ENCODE results near the gene ELFN1.

DNA sequence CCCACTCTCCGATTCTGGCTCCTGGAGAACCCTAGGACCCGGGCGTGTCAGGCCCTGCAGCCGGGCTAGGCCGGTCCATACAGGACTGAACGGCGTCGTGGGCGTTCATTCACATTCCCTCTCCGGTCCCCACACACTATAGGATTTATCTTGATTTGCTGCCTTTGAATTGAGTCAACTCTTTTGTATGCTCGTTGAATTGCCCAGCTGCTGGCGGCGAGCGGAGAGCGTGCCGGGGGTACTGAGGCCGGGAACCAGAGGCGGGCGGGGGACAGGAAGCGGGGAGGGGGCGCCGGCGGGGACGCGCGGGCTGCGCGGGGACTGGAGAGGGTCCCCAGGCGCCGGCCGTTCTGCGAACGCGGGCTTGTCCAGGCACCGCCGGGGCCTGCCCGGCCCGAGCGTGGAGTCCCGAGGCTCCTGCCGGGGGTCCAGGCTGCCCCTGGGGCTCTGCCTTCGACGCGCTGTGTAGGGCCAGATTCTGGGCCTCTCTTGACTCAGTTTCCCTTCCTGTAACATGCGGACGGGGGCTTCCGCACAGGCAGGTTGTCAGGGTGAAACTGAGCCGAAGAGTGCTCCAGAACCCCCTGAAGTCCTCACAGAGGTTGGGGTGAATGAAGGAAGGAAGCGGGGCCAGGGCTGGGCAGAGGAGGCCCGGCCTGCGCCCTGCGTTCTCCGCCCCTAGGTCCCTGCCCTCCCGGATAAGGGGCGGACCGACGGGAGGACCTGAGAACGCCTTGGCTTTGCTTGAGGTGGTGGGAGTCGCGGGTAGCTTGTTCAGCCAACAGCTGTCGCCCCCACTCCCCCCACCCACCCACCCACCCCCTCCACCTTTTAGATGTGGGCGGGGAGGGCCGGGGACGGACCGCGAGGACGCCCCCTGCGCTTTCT, 769 bp upstream of the ELFN1 start:
- TF ChIP-seq, protein P1, sequence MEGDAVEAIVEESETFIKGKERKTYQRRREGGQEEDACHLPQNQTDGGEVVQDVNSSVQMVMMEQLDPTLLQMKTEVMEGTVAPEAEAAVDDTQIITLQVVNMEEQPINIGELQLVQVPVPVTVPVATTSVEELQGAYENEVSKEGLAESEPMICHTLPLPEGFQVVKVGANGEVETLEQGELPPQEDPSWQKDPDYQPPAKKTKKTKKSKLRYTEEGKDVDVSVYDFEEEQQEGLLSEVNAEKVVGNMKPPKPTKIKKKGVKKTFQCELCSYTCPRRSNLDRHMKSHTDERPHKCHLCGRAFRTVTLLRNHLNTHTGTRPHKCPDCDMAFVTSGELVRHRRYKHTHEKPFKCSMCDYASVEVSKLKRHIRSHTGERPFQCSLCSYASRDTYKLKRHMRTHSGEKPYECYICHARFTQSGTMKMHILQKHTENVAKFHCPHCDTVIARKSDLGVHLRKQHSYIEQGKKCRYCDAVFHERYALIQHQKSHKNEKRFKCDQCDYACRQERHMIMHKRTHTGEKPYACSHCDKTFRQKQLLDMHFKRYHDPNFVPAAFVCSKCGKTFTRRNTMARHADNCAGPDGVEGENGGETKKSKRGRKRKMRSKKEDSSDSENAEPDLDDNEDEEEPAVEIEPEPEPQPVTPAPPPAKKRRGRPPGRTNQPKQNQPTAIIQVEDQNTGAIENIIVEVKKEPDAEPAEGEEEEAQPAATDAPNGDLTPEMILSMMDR (IDR thresholded peaks at IDR 0.05), result no peak
- no peak for TF ChIP-seq POLR2A (IDR thresholded peaks at IDR 0.05)

All from esophagus squamous epithelium (tissue), 4 donors.